ENCODE results near the gene AARS2.
"Not testable (repeated sequence)": the region's sequence is repeated elsewhere in the genome, so short reads cannot be mapped to it uniquely, and the experiment has no call there.

- not testable (repeated sequence) for TF ChIP-seq CTCF, EP300, POLR2A (IDR thresholded peaks at IDR 0.05)
Observed at GRCh38 chr6:44346818-44347217, 33.7 kb upstream of the AARS2 start.
